ENCODE measurements around the gene STX2. TPM values are rescaled to one million over a fixed set of nuclear protein-coding genes. Genes with fewer than 3 reads are reported as not detected.

STX2 gene
- total RNA-seq, 1 donor from 2014 or later, result 17.4 TPM

GRCh38 chr12:130819681-130820080, 19.4 kb downstream of the STX2 start:
- Mint-ChIP-seq H3K4me3 (ENCODE audit: unreplicated experiment) (no peak overlapping the region), H3K27ac (ENCODE audit: unreplicated experiment) (no peak overlapping the region), H3K36me3 (ENCODE audit: low read depth, unreplicated experiment) (peaks cover 6% of the 10 kb centered on the region), H3K27me3 (ENCODE audit: unreplicated experiment) (peaks cover 5% of the 10 kb centered on the region), H3K9me3 (ENCODE audit: unreplicated experiment) (no peaks in the 10 kb centered on the region), H3K4me1 (ENCODE audit: unreplicated experiment) (peaks cover 4% of the 10 kb centered on the region)
- TF ChIP-seq, protein P1, sequence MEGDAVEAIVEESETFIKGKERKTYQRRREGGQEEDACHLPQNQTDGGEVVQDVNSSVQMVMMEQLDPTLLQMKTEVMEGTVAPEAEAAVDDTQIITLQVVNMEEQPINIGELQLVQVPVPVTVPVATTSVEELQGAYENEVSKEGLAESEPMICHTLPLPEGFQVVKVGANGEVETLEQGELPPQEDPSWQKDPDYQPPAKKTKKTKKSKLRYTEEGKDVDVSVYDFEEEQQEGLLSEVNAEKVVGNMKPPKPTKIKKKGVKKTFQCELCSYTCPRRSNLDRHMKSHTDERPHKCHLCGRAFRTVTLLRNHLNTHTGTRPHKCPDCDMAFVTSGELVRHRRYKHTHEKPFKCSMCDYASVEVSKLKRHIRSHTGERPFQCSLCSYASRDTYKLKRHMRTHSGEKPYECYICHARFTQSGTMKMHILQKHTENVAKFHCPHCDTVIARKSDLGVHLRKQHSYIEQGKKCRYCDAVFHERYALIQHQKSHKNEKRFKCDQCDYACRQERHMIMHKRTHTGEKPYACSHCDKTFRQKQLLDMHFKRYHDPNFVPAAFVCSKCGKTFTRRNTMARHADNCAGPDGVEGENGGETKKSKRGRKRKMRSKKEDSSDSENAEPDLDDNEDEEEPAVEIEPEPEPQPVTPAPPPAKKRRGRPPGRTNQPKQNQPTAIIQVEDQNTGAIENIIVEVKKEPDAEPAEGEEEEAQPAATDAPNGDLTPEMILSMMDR (IDR thresholded peaks at IDR 0.05; ENCODE audit: unreplicated experiment), result no peak
- DNase-seq (ENCODE audit: low spot score), result no peak

- no peaks in the 10 kb centered on the region for H3K9me3 Mint-ChIP-seq (ENCODE audit: unreplicated experiment)
- peaks cover 4% of the 10 kb centered on the region for H3K4me1 Mint-ChIP-seq (ENCODE audit: unreplicated experiment)
- H3K27ac Mint-ChIP-seq (ENCODE audit: unreplicated experiment), result no peak overlapping the region
- peaks cover 5% of the 10 kb centered on the region for H3K27me3 Mint-ChIP-seq (ENCODE audit: unreplicated experiment)
- TF ChIP-seq, protein P1 (IDR thresholded peaks at IDR 0.05; ENCODE audit: unreplicated experiment), result peak; percentile 92
- peak; percentile 88 for DNase-seq (ENCODE audit: low spot score)
- peaks cover 6% of the 10 kb centered on the region for H3K36me3 Mint-ChIP-seq (ENCODE audit: low read depth, unreplicated experiment)
- H3K4me3 Mint-ChIP-seq (ENCODE audit: unreplicated experiment), result peak overlapping the region; percentile 25
These were observed 20.1 kb downstream of the STX2 start for GRCh38 chr12:130818635-130819576.

- no peak for DNase-seq (ENCODE audit: low spot score)
- Mint-ChIP-seq H3K4me3 (ENCODE audit: unreplicated experiment) (peak overlapping the region; percentile 25), H3K27ac (ENCODE audit: unreplicated experiment) (no peak overlapping the region), H3K36me3 (ENCODE audit: low read depth, unreplicated experiment) (peaks cover 6% of the 10 kb centered on the region), H3K9me3 (ENCODE audit: unreplicated experiment) (no peaks in the 10 kb centered on the region), H3K27me3 (ENCODE audit: unreplicated experiment) (peaks cover 5% of the 10 kb centered on the region), H3K4me1 (ENCODE audit: unreplicated experiment) (peaks cover 4% of the 10 kb centered on the region)
- TF ChIP-seq, protein P1 (IDR thresholded peaks at IDR 0.05; ENCODE audit: unreplicated experiment), result no peak
These were observed 20.8 kb downstream of the STX2 start for GRCh38 chr12:130818272-130818634.

DNA sequence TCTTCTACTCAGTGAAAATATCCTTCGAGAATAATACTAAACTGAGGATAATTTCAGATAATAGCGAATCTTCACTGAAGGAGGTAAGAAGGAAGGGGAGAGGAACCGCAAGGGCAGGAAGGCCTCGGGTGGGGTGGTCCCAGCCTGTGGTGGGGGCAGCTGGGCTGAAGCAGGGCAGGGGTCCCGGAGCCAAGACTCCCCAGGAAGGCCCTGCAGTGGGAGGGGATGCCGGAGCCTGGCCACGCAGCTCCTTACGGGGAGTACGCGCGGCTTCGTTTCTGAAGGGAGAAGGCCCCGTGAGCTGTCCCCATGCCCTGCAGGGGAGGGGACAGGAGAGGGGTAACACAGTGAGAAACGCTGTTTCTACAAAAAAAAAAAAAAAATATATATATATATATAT, 21.2 kb downstream of the STX2 start:
- H3K4me1 Mint-ChIP-seq (ENCODE audit: unreplicated experiment), result peaks cover 4% of the 10 kb centered on the region
- no peaks in the 10 kb centered on the region for H3K9me3 Mint-ChIP-seq (ENCODE audit: unreplicated experiment)
- no peak overlapping the region for H3K4me3 Mint-ChIP-seq (ENCODE audit: unreplicated experiment)
- peaks cover 5% of the 10 kb centered on the region for H3K27me3 Mint-ChIP-seq (ENCODE audit: unreplicated experiment)
- no peak for DNase-seq (ENCODE audit: low spot score)
- no peak overlapping the region for H3K27ac Mint-ChIP-seq (ENCODE audit: unreplicated experiment)
- TF ChIP-seq, protein P1 (IDR thresholded peaks at IDR 0.05; ENCODE audit: unreplicated experiment), result no peak
- peaks cover 6% of the 10 kb centered on the region for H3K36me3 Mint-ChIP-seq (ENCODE audit: low read depth, unreplicated experiment)

- Mint-ChIP-seq H3K36me3 (ENCODE audit: low read depth, unreplicated experiment) (peaks cover 5% of the 10 kb centered on the region), H3K4me3 (ENCODE audit: unreplicated experiment) (no peak overlapping the region), H3K4me1 (ENCODE audit: unreplicated experiment) (peaks cover 4% of the 10 kb centered on the region), H3K27me3 (ENCODE audit: unreplicated experiment) (peaks cover 5% of the 10 kb centered on the region), H3K9me3 (ENCODE audit: unreplicated experiment) (no peaks in the 10 kb centered on the region), H3K27ac (ENCODE audit: unreplicated experiment) (no peak overlapping the region)
- no peak for DNase-seq (ENCODE audit: low spot score)
- TF ChIP-seq, protein P1 (IDR thresholded peaks at IDR 0.05; ENCODE audit: unreplicated experiment), result no peak
These were observed 23.0 kb downstream of the STX2 start for GRCh38 chr12:130816097-130816496.
